ENCODE results near the gene TRMO. TPM values are rescaled to one million over a fixed set of nuclear protein-coding genes. Genes with fewer than 3 reads are reported as not detected.

The TRMO gene
- polyA plus RNA-seq, 1 donor, result 19.3 TPM

- Histone ChIP-seq H3K27me3 (ENCODE audit: control insufficient read depth, insufficient read depth, low read length) (peaks cover 30% of the 10 kb centered on the region), H3K4me1 (ENCODE audit: control insufficient read depth, insufficient read depth, low read length) (no peaks in the 10 kb centered on the region), H3K36me3 (ENCODE audit: control insufficient read depth, insufficient read depth, low read length) (no peaks in the 10 kb centered on the region), H3K9me3 (ENCODE audit: control insufficient read depth, low read depth, low read length) (no peaks in the 10 kb centered on the region), H3K4me3 (ENCODE audit: low read length) (no peak overlapping the region), H3K27ac (ENCODE audit: low read length) (no peak overlapping the region)
- no peak for DNase-seq
- WGBS (ENCODE audit: insufficient coverage, low lambda C conversion rate), result no CpG with 5 or more reads among the region's 3 CpGs
Observed at GRCh38 chr9:97940741-97941140, 18.4 kb upstream of the TRMO start.

GRCh38 chr9:97940233-97940632 is 17.9 kb upstream of the TRMO start:
- Histone ChIP-seq H3K27ac (ENCODE audit: low read length) (no peak overlapping the region), H3K27me3 (ENCODE audit: control insufficient read depth, insufficient read depth, low read length) (peaks cover 35% of the 10 kb centered on the region), H3K4me3 (ENCODE audit: low read length) (no peak overlapping the region), H3K4me1 (ENCODE audit: control insufficient read depth, insufficient read depth, low read length) (no peaks in the 10 kb centered on the region), H3K36me3 (ENCODE audit: control insufficient read depth, insufficient read depth, low read length) (no peaks in the 10 kb centered on the region), H3K9me3 (ENCODE audit: control insufficient read depth, low read depth, low read length) (no peaks in the 10 kb centered on the region)
- no peak for DNase-seq

GRCh38 chr9:97938081-97938644 is 15.9 kb upstream of the TRMO start, which contains the start of gene HEMGN:
HEMGN (minus strand) TSS chr9:97938172; CDS start chr9:97938136, 36 bp downstream.
- no peak for DNase-seq
- Histone ChIP-seq H3K27me3 (ENCODE audit: control insufficient read depth, insufficient read depth, low read length) (peaks cover 37% of the 10 kb centered on the region), H3K36me3 (ENCODE audit: control insufficient read depth, insufficient read depth, low read length) (no peaks in the 10 kb centered on the region), H3K4me3 (ENCODE audit: low read length) (no peak within 1 kb of the TSS), H3K27ac (ENCODE audit: low read length) (no peak within 1 kb of the TSS), H3K9me3 (ENCODE audit: control insufficient read depth, low read depth, low read length) (no peaks in the 10 kb centered on the region), H3K4me1 (ENCODE audit: control insufficient read depth, insufficient read depth, low read length) (no peaks in the 10 kb centered on the region)
- WGBS (ENCODE audit: insufficient coverage, low lambda C conversion rate), result 80% methylated on average over 1 of the region's 3 CpGs

- Histone ChIP-seq H3K36me3 (ENCODE audit: control insufficient read depth, insufficient read depth, low read length) (no peaks in the 10 kb centered on the region), H3K9me3 (ENCODE audit: control insufficient read depth, low read depth, low read length) (no peaks in the 10 kb centered on the region), H3K4me1 (ENCODE audit: control insufficient read depth, insufficient read depth, low read length) (no peaks in the 10 kb centered on the region), H3K27ac (ENCODE audit: low read length) (no peak overlapping the region), H3K4me3 (ENCODE audit: low read length) (no peak overlapping the region), H3K27me3 (ENCODE audit: control insufficient read depth, insufficient read depth, low read length) (peaks cover 33% of the 10 kb centered on the region)
- DNase-seq, result no peak
Observed at GRCh38 chr9:97936998-97937397, 14.7 kb upstream of the TRMO start.

GRCh38 chr9:97935276-97935675 is 13.0 kb upstream of the TRMO start:
- Histone ChIP-seq H3K4me1 (ENCODE audit: control insufficient read depth, insufficient read depth, low read length) (no peaks in the 10 kb centered on the region), H3K27ac (ENCODE audit: low read length) (no peak overlapping the region), H3K9me3 (ENCODE audit: control insufficient read depth, low read depth, low read length) (no peaks in the 10 kb centered on the region), H3K27me3 (ENCODE audit: control insufficient read depth, insufficient read depth, low read length) (peaks cover 38% of the 10 kb centered on the region), H3K4me3 (ENCODE audit: low read length) (no peak overlapping the region), H3K36me3 (ENCODE audit: control insufficient read depth, insufficient read depth, low read length) (no peaks in the 10 kb centered on the region)
- no CpG with 5 or more reads among the region's 1 CpG for WGBS (ENCODE audit: insufficient coverage, low lambda C conversion rate)
- DNase-seq, result no peak

GRCh38 chr9:97934321-97935115 is 12.2 kb upstream of the TRMO start:
- no peaks in the 10 kb centered on the region for H3K36me3 ChIP-seq (ENCODE audit: control insufficient read depth, insufficient read depth, low read length)
- H3K27me3 ChIP-seq (ENCODE audit: control insufficient read depth, insufficient read depth, low read length), result peaks cover 37% of the 10 kb centered on the region
- H3K4me1 ChIP-seq (ENCODE audit: control insufficient read depth, insufficient read depth, low read length), result no peaks in the 10 kb centered on the region
- no CpG with 5 or more reads among the region's 6 CpGs for WGBS (ENCODE audit: insufficient coverage, low lambda C conversion rate)
- no peak overlapping the region for H3K4me3 ChIP-seq (ENCODE audit: low read length)
- no peak overlapping the region for H3K27ac ChIP-seq (ENCODE audit: low read length)
- H3K9me3 ChIP-seq (ENCODE audit: control insufficient read depth, low read depth, low read length), result no peaks in the 10 kb centered on the region
- no peak for DNase-seq

GRCh38 chr9:97933297-97933998 is 11.1 kb upstream of the TRMO start:
- WGBS (ENCODE audit: insufficient coverage, low lambda C conversion rate), result 20% methylated on average over 1 of the region's 4 CpGs
- Histone ChIP-seq H3K4me1 (ENCODE audit: control insufficient read depth, insufficient read depth, low read length) (no peaks in the 10 kb centered on the region), H3K4me3 (ENCODE audit: low read length) (no peak overlapping the region), H3K27ac (ENCODE audit: low read length) (no peak overlapping the region), H3K27me3 (ENCODE audit: control insufficient read depth, insufficient read depth, low read length) (peaks cover 40% of the 10 kb centered on the region), H3K36me3 (ENCODE audit: control insufficient read depth, insufficient read depth, low read length) (no peaks in the 10 kb centered on the region), H3K9me3 (ENCODE audit: control insufficient read depth, low read depth, low read length) (no peaks in the 10 kb centered on the region)
- DNase-seq, result no peak

GRCh38 chr9:97930972-97931371 is 8.7 kb upstream of the TRMO start:
- Histone ChIP-seq H3K36me3 (ENCODE audit: control insufficient read depth, insufficient read depth, low read length) (no peaks in the 10 kb centered on the region), H3K4me3 (ENCODE audit: low read length) (no peak overlapping the region), H3K27ac (ENCODE audit: low read length) (no peak overlapping the region), H3K27me3 (ENCODE audit: control insufficient read depth, insufficient read depth, low read length) (peaks cover 38% of the 10 kb centered on the region), H3K4me1 (ENCODE audit: control insufficient read depth, insufficient read depth, low read length) (no peaks in the 10 kb centered on the region), H3K9me3 (ENCODE audit: control insufficient read depth, low read depth, low read length) (no peaks in the 10 kb centered on the region)
- DNase-seq, result no peak
- 73% methylated on average over 3 of the region's 3 CpGs for WGBS (ENCODE audit: insufficient coverage, low lambda C conversion rate)

- Histone ChIP-seq H3K27me3 (ENCODE audit: control insufficient read depth, insufficient read depth, low read length) (peaks cover 28% of the 10 kb centered on the region), H3K9me3 (ENCODE audit: control insufficient read depth, low read depth, low read length) (no peaks in the 10 kb centered on the region), H3K27ac (ENCODE audit: low read length) (no peak overlapping the region), H3K4me3 (ENCODE audit: low read length) (no peak overlapping the region), H3K36me3 (ENCODE audit: control insufficient read depth, insufficient read depth, low read length) (no peaks in the 10 kb centered on the region), H3K4me1 (ENCODE audit: control insufficient read depth, insufficient read depth, low read length) (no peaks in the 10 kb centered on the region)
- 72% methylated on average over 2 of the region's 4 CpGs for WGBS (ENCODE audit: insufficient coverage, low lambda C conversion rate)
- DNase-seq, result no peak
Observed at GRCh38 chr9:97928986-97929604, 6.8 kb upstream of the TRMO start.

GRCh38 chr9:97925497-97926334 is 3.4 kb upstream of the TRMO start:
- no peak for DNase-seq
- H3K9me3 ChIP-seq (ENCODE audit: control insufficient read depth, low read depth, low read length), result no peaks in the 10 kb centered on the region
- peaks cover 8% of the 10 kb centered on the region for H3K4me1 ChIP-seq (ENCODE audit: control insufficient read depth, insufficient read depth, low read length)
- peaks cover 21% of the 10 kb centered on the region for H3K27me3 ChIP-seq (ENCODE audit: control insufficient read depth, insufficient read depth, low read length)
- 63% methylated on average over 3 of the region's 5 CpGs for WGBS (ENCODE audit: insufficient coverage, low lambda C conversion rate)
- H3K36me3 ChIP-seq (ENCODE audit: control insufficient read depth, insufficient read depth, low read length), result no peaks in the 10 kb centered on the region
- H3K27ac ChIP-seq (ENCODE audit: low read length), result no peak overlapping the region
- H3K4me3 ChIP-seq (ENCODE audit: low read length), result no peak overlapping the region
